Measurements from ENCODE around the gene ARID3A.

Gene ARID3A

DNA sequence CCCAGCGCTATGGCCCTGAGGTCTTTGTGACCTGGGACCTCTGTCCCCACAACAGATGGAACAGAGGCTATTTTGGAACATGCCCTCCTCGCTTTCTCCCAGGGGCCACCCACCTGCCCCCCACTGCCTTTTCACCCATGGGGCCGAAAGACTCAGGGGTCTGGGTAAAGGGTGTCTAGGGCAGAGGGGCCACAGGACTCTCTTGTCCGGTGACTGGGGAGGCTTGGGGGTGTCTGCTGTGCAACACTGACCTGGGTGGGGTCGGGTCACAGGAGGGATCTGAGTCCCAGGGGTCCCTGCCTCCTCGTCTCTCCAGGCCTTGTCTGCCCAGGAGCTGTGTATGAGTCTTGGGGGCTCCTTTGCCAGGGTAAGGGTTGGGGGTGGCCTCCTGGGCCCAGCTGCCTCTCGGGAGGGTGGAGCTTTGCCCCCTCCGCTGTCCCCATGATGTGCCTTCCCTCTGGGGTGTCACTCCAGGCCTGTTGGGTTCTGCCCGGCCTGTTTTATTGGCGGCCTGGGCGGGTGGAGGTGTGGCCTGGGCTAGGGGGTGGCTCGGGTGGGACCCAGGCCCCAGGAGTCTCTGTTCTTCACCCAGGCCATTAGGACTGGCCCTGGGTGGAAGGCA is 2.1 kb downstream of the ARID3A start:
- no peak for ATAC-seq (replicated peaks)
- H3K27ac Mint-ChIP-seq = peak overlapping the region; percentile 71
- H3K9me3 Mint-ChIP-seq = no peaks in the 10 kb centered on the region
- H3K27me3 Mint-ChIP-seq = no peaks in the 10 kb centered on the region
- H3K4me3 Mint-ChIP-seq = peak overlapping the region; percentile 81 to 92
- peaks cover 25 to 30% of the 10 kb centered on the region in 2 donors for H3K36me3 Mint-ChIP-seq
- DNase-seq = no peak
- peaks cover 20 to 46% of the 10 kb centered on the region in 2 donors for H3K4me1 Mint-ChIP-seq

DNA sequence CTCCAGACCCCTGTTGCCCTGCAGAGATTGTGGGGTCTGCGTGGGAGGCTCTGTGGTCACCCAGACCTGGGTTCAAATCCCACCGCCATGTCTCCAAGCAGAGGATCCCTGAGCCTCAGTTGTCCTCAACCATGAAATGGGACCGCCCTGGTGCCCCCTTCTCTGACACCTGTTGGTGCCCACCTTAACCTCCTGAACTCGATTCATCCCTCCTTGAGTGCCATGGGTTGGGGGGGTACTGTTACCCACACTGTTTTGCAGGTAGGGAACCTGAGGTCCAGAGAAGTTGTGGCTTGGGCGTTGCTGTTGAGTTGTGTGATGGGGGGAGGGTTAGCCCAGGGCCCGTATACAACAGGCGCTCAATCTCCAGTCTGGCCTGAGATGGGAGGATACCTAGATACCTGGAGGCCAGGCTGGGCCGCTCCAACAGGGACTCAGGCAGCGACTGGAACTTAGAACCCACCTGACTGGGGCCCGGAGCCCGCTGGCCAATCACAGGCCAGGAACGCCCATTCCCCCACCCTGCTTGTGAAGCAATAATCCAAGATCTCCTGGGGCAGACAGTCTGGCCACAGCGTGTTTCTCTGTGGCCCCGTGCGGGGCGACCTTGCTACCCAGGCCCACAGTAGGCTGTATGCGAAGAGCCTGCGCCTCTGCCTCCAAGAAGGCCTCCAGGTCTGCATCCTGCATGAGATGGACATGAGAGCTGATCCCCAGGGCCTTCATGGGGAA is 2.8 kb downstream of the ARID3A start:
- Mint-ChIP-seq H3K4me3 (no peak overlapping the region), H3K9me3 (no peaks in the 10 kb centered on the region), H3K4me1 (peaks cover 22 to 48% of the 10 kb centered on the region in 2 donors), H3K36me3 (peaks cover 33 to 37% of the 10 kb centered on the region in 2 donors), H3K27me3 (no peaks in the 10 kb centered on the region), H3K27ac (no peak overlapping the region)
- ATAC-seq (replicated peaks) (no peak), DNase-seq (no peak)

DNA sequence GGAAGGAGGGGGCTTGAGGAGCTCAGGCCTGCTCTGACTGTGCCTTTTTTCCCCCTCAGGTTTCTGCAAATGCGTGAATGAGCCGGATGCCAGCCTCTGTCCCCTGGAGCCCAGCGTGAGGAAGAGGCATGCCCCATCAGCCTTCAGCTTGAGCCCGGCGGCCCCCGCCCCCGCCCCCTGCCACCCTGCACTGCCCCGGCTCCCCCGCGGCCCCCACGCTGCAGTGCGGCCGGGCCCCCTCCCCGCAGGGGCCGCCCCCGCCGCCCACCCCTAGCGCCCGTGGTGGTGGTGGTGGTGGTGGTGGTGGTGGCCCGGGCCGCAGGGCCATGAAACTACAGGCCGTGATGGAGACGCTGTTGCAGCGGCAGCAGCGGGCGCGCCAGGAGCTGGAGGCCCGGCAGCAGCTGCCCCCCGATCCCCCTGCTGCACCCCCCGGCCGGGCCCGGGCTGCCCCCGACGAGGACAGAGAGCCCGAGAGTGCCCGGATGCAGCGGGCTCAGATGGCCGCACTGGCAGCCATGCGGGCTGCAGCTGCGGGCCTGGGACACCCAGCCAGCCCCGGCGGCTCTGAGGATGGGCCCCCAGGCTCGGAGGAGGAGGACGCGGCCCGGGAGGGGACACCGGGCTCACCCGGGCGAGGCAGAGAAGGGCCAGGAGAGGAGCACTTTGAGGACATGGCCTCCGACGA is 3.5 kb downstream of the ARID3A start:
- H3K27ac Mint-ChIP-seq = no peak overlapping the region
- peaks cover 33 to 40% of the 10 kb centered on the region in 2 donors for H3K36me3 Mint-ChIP-seq
- no peaks in the 10 kb centered on the region for H3K27me3 Mint-ChIP-seq
- H3K4me3 Mint-ChIP-seq = no peak overlapping the region
- peaks cover 19 to 50% of the 10 kb centered on the region in 2 donors for H3K4me1 Mint-ChIP-seq
- DNase-seq = no peak
- no peak for ATAC-seq (replicated peaks)
- H3K9me3 Mint-ChIP-seq = no peaks in the 10 kb centered on the region

DNA sequence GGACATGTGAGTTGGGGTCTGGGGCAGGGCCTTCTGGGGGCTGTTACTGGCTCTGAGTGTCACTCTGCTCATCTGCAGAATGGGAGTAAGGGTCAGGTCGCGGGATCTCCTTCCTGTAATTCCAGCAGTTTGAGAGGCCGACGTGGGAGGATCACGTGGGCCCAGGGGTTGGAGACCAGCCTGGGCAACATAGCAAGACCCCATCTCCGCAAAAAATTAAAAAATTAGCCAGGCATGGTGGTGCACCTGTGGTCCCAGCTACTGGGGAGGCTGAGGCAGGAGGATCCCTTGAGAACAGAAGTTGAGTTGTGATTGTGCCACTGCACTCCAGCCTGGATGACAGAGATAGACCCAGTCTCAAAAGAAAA is 4.0 kb downstream of the ARID3A start:
- H3K4me1 Mint-ChIP-seq = peaks cover 17 to 50% of the 10 kb centered on the region in 2 donors
- H3K4me3 Mint-ChIP-seq = no peak overlapping the region
- H3K27ac Mint-ChIP-seq = no peak overlapping the region
- no peaks in the 10 kb centered on the region for H3K27me3 Mint-ChIP-seq
- no peaks in the 10 kb centered on the region for H3K9me3 Mint-ChIP-seq
- peaks cover 33 to 42% of the 10 kb centered on the region in 2 donors for H3K36me3 Mint-ChIP-seq
- ATAC-seq (replicated peaks) = no peak
- DNase-seq = no peak

DNA sequence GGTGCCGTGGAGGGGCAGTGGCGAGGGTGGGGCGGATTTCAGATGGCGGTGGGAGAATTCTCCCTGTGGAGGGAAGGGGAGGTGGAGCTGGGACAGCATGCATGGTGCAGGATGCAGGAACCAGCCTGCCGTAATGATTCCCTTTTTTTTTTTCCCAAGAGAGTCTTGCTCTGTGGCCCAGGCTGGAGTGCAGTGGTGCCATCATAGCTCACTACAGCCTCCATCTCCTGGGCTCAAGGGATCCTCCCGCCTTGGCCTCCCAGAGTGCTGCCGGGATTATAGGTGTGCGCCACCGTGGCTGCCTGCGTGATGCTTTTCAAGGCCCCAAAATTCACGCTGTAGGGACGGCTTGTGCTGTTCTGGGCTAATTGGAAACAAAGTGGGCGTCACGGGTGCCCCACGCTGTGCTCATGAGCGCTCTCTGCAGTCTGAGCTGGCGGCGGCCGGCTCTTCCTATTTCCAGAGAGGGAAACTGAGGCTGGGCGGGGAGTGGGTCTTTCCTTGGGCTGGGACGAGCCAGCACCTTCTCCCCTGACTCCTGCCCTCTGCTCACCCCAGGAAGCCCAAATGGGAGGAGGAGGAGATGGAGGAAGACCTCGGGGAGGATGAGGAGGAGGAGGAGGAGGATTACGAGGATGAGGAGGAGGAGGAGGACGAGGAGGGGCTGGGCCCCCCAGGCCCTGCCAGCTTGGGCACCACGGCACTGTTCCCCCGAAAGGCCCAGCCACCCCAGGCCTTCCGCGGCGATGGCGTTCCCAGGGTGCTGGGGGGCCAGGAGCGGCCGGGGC is 6.2 kb downstream of the ARID3A start:
- Mint-ChIP-seq H3K27me3 (no peaks in the 10 kb centered on the region), H3K27ac (peak overlapping the region; percentile 86), H3K36me3 (peaks cover 40 to 51% of the 10 kb centered on the region in 2 donors), H3K9me3 (no peaks in the 10 kb centered on the region), H3K4me3 (peak overlapping the region; percentile 64 to 75), H3K4me1 (peaks cover 21 to 64% of the 10 kb centered on the region in 2 donors)
- DNase-seq = no peak
- no peak for ATAC-seq (replicated peaks)

DNA sequence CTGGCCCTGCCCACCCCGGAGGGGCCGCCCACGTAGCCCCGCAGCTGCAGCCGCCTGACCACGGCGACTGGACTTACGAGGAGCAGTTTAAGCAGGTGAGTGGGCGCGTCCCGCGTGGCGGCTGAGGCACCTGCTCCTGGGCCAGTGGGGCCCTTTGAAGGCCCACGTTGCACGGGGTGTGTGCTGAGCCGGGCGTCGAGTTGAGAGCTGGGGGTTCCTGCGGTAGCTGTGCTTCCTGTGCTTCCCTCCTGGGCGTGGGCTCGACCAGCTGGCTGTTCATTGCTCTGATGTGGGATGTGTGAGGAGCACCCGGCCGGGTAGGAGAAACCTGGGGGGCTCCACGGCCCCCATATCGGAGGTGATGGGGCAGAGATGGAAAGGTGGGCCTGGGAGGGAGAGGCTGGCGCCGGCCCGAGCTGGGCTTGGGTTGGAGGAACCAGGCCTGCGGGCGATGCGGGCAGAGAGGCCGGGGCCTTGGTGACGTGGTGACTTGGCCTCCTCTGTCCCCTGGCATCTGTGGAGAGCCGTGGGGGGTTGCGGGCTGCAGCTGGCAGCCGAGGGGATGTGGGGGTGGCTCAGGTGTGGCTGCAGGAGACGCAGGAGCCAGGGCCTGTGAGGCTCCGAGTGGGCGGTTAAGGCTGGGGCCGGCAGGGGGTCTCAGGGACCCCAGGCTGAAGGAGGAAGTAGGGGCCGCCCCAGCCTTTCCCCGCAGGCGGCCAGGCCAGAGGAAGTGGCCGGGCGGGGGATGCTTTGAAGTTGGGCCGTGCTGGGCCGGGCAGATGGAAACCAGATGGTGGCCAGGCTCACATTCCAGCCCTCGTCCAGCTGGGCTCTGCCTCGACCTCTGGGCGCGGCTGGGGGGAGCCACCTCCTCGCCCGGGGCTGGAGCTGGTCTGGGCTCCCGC is 7.1 kb downstream of the ARID3A start:
- no peaks in the 10 kb centered on the region for H3K27me3 Mint-ChIP-seq
- peak overlapping the region; percentile 93 for H3K27ac Mint-ChIP-seq
- peaks cover 0 to 2% of the 10 kb centered on the region in 2 donors for H3K9me3 Mint-ChIP-seq
- ATAC-seq (replicated peaks) (peak; percentile 48 to 58), DNase-seq (no peak)
- peaks cover 25 to 68% of the 10 kb centered on the region in 2 donors for H3K4me1 Mint-ChIP-seq
- peaks cover 48 to 56% of the 10 kb centered on the region in 2 donors for H3K36me3 Mint-ChIP-seq
- H3K4me3 Mint-ChIP-seq = peak overlapping the region; percentile 81

DNA sequence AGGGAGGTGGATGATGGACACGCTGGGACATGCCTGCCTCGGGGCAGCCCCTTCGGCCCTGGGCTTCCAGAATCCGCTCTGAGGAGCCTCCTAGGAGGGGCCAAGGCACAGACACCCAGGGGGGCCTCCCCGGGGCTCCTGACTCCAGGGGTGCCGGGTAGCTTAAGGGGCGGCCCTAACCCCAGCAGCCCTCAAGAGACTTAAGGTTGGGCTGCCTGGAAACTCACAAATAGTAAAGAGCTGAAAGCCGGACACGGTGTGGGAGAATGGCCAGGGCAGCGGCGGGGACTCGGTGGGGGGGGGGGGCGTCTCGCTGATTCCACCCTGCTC is 7.7 kb downstream of the ARID3A start:
- Mint-ChIP-seq H3K36me3 (peaks cover 52 to 62% of the 10 kb centered on the region in 2 donors), H3K27me3 (no peaks in the 10 kb centered on the region), H3K4me3 (peak overlapping the region; percentile 81), H3K9me3 (peaks cover 0 to 2% of the 10 kb centered on the region in 2 donors), H3K27ac (peak overlapping the region; percentile 93), H3K4me1 (peaks cover 28 to 67% of the 10 kb centered on the region in 2 donors)
- DNase-seq (no peak), ATAC-seq (replicated peaks) (no peak)

DNA sequence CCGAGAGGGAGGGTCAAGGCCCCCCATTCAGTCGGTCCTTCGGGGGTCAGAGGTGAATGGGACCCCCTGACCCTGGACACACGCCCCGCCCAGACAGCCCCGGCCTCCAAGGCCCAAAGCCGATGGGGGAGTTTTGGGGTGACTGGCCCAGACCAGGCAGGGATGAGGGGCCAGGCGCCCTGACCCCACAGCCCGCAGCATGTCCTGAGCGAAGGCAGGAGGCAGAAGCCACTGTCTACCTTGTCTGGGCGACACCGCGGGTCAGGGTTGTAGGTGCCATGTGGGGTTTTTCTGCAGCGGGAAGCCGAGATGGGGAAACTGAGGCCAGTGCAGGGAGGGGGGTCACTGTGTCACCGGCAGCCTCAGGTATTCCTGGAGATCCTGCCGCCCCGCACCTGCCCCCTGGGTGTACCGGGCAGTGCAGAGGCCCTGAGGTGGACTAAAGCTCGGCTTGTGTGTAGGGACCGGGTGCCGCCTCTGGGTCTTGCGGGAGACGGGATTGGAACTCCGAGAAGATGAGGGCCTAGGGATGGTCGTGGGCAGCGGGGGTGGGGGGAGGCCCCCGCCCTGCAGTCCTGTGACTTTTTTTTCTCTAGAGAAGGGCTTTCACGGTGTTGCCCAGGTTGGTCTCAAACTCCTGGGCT is 8.5 kb downstream of the ARID3A start:
- Mint-ChIP-seq H3K27ac (peak overlapping the region; percentile 62), H3K36me3 (peaks cover 53 to 59% of the 10 kb centered on the region in 2 donors), H3K4me3 (peak overlapping the region in 1 of 2 donors; percentile 81), H3K9me3 (peaks cover 0 to 2% of the 10 kb centered on the region in 2 donors), H3K27me3 (no peaks in the 10 kb centered on the region), H3K4me1 (peaks cover 28 to 66% of the 10 kb centered on the region in 2 donors)
- ATAC-seq (replicated peaks) (no peak), DNase-seq (no peak)

DNA sequence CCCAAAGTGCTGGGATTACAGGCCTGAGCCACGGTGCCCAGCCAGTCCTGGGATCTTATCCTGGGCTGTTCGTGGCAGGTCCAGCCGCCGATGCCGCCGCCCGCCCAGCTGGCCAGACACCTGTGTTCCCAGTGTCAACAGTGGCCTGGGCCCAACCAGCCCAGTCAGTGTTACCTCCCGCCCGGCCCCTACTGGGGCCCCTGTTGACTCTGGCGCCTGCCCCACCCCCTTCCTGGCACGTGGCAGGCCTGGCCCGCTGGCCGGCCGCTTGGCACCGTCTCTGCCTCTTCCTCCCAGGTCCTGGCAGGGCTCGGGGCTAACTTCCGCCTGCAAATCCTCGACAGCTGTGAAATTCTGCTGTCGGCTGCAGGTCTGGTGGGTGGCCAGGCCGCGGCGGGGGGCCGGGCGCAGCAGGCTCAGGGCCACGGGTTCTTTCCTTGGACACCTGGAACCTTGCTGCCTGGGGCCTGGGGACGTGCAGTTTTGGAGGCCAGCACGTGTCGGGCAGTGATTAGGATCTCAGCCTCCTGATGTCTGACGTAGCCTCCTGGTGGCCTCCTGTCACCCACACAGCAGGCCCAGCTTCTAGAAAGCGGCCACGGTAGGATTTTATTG is 9.1 kb downstream of the ARID3A start:
- no peaks in the 10 kb centered on the region for H3K27me3 Mint-ChIP-seq
- H3K4me1 Mint-ChIP-seq = peaks cover 32 to 70% of the 10 kb centered on the region in 2 donors
- DNase-seq = no peak
- ATAC-seq (replicated peaks) = no peak
- H3K4me3 Mint-ChIP-seq = peak overlapping the region in 1 of 2 donors; percentile 25
- H3K27ac Mint-ChIP-seq = no peak overlapping the region
- peaks cover 56 to 62% of the 10 kb centered on the region in 2 donors for H3K36me3 Mint-ChIP-seq
- H3K9me3 Mint-ChIP-seq = peaks cover 0 to 2% of the 10 kb centered on the region in 2 donors

DNA sequence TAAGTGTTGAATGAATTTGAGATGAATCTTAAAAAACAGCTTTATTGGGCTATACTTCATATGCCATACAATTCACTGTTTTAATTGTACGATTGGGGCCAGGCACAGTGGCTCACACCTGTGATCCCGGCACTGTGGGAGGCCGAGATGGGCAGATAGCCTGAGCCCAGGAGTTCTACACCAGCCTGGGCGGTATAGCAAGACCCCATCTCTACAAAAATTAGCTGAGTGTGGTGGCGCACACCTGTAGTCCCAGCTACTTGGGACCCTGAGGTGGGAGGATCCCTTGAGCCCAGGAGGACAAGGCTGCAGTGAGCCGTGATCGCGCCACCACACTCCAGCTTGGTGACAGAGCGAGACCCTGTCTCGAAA is 10.3 kb downstream of the ARID3A start:
- no peaks in the 10 kb centered on the region for H3K27me3 Mint-ChIP-seq
- peaks cover 37 to 77% of the 10 kb centered on the region in 2 donors for H3K4me1 Mint-ChIP-seq
- H3K4me3 Mint-ChIP-seq = no peak overlapping the region
- no peak for ATAC-seq (replicated peaks)
- peaks cover 52 to 58% of the 10 kb centered on the region in 2 donors for H3K36me3 Mint-ChIP-seq
- no peak overlapping the region for H3K27ac Mint-ChIP-seq
- DNase-seq = no peak
- peaks cover 0 to 2% of the 10 kb centered on the region in 2 donors for H3K9me3 Mint-ChIP-seq

DNA sequence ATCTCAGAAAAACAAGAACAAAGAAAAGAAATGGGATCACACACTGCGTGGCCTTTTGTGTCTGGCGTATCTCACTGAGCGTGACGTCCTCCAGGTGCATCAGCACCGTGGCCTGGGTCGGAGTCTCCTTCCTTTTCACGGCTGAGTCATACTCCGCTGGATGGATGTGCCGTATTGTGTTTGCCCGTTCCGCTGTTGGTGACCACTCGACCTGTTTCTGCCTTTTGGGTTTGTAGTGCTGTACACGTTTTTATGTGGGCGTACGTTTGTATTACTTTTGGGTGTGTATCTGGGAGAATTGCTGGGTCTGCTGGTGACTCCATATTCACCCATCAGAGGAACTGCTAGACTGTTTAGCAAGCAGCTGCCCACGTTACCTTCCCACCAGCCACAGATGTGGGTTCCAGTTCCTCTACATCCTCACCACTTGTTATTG is 11.4 kb downstream of the ARID3A start:
- Mint-ChIP-seq H3K9me3 (peaks cover 0 to 2% of the 10 kb centered on the region in 2 donors), H3K4me3 (peak overlapping the region; percentile 34 to 59), H3K4me1 (peaks cover 40 to 83% of the 10 kb centered on the region in 2 donors), H3K27ac (peak overlapping the region; percentile 89), H3K27me3 (no peaks in the 10 kb centered on the region), H3K36me3 (peaks cover 53 to 57% of the 10 kb centered on the region in 2 donors)
- ATAC-seq (replicated peaks) = peak; percentile 73 to 79
- peak; percentile 74 for DNase-seq

DNA sequence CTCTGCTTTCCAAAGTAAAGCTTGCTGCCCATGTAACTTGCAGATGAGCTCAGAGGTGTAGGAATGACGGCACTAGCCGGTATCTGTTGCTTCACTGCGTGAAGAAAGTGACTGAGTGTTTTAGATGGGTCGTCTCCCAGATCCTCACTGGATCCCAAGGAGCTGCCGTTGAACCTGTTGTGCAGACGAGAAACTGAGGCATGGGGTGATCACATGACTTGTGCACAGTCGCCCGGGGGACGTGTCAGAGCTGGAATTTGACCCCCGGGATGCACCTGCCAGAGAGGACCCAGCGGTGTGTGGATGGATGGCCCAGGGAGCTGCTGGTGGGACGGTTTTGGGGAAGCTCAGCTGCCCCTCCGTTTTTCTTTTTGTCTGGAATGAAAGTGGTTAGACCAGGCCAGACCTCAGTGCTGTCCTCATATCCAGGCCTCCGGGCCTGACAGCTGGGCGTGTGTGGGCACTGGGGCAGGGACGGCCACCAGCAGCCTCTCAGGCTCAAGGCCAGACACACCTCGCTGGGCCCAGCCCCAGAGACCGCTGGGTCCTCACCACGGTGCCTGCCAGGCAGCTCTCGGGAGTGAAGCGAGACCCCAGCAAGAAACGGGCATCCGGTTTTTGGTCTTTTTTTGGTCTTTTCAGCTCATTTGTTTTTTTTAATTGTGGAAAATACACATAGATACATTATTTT is 12.5 kb downstream of the ARID3A start:
- peaks cover 0 to 3% of the 10 kb centered on the region in 2 donors for H3K9me3 Mint-ChIP-seq
- peak overlapping the region in 1 of 2 donors; percentile 22 for H3K4me3 Mint-ChIP-seq
- ATAC-seq (replicated peaks) = no peak
- DNase-seq = no peak
- H3K4me1 Mint-ChIP-seq = peaks cover 37 to 76% of the 10 kb centered on the region in 2 donors
- peaks cover 52 to 59% of the 10 kb centered on the region in 2 donors for H3K36me3 Mint-ChIP-seq
- no peaks in the 10 kb centered on the region for H3K27me3 Mint-ChIP-seq
- peak overlapping the region; percentile 89 for H3K27ac Mint-ChIP-seq

Data from stimulated activated naive B cell treated with anti-CD40 and anti-IgM and Interleukin-4, amounts not matched to agents 10 μg/mL and 1 μg/mL and 100 μg/mL, for 72 hours (primary cell).